Calu3 (cell line): ENCODE data around the gene FAM53C. TPM values are rescaled to one million over a fixed set of nuclear protein-coding genes. Genes with fewer than 3 reads are reported as not detected.
"Not testable (repeated sequence)": the region's sequence is repeated elsewhere in the genome, so short reads cannot be mapped to it uniquely, and the experiment has no call there.

Source experiments
- BruUV-seq: library from RNA; stranded (reverse); fragments of 400-500 nt; replicated peaks from 2 replicates; lab custom pipeline; 2021; lab: Mats Ljungman, UMichigan
- CTCF ChIA-PET: fragments of 300-600 bp; sonication (Branson Sonifier 250); formaldehyde crosslinking; loops from one replicate; lab custom pipeline; 2022; ENCODE audit warnings: antibody characterized with exemption; lab: Charles Lee
- DNase-seq: peaks from one replicate; pipeline ENCODE4 v3.0.0; 2022
- H3K27ac Mint-ChIP-seq: one replicate; pipeline ENCODE4 v1.8.0; 2022; ENCODE audit warnings: mixed read lengths; ENCODE audit not compliant: unreplicated experiment
- H3K27me3 Mint-ChIP-seq: one replicate; pipeline ENCODE4 v1.8.0; 2022; ENCODE audit warnings: mixed read lengths; ENCODE audit not compliant: unreplicated experiment
- H3K36me3 Mint-ChIP-seq: one replicate; pipeline ENCODE4 v1.8.0; 2022; ENCODE audit warnings: mild to moderate bottlenecking, moderate library complexity, mixed read lengths; ENCODE audit not compliant: insufficient read depth, unreplicated experiment
- H3K4me1 Mint-ChIP-seq: one replicate; pipeline ENCODE4 v1.8.0; 2022; ENCODE audit warnings: mild to moderate bottlenecking, low read depth, mixed read lengths; ENCODE audit not compliant: unreplicated experiment
- H3K4me3 Mint-ChIP-seq: one replicate; pipeline ENCODE4 v1.8.0; 2022; ENCODE audit warnings: mild to moderate bottlenecking, low read depth, moderate library complexity, mixed read lengths; ENCODE audit not compliant: unreplicated experiment
- H3K9me3 Mint-ChIP-seq: one replicate; pipeline ENCODE4 v1.8.0; 2022; ENCODE audit warnings: low read depth, mixed read lengths; ENCODE audit not compliant: unreplicated experiment
- intact Hi-C: fragments of 100-400 bp; cut with micrococcal nuclease; formaldehyde crosslinking; loops from one replicate; pipeline ENCODE4 v1.10.0; 2022; ENCODE audit not compliant: unreplicated experiment
- total RNA-seq: library from RNA; stranded (reverse); gene quantifications from 2 replicates; pipeline ENCODE4 v1.2.3, GENCODE V29; 2022
- TF ChIP-seq, protein P1 (sequence below): fragments of 200-600 bp; IDR thresholded peaks from one replicate; pipeline ENCODE4 v1.8.0; 2022; ENCODE audit warnings: antibody characterized with exemption; ENCODE audit not compliant: unreplicated experiment

FAM53C gene
- total RNA-seq, 1 experiment from 2014 or later: 36.1 TPM

DNA sequence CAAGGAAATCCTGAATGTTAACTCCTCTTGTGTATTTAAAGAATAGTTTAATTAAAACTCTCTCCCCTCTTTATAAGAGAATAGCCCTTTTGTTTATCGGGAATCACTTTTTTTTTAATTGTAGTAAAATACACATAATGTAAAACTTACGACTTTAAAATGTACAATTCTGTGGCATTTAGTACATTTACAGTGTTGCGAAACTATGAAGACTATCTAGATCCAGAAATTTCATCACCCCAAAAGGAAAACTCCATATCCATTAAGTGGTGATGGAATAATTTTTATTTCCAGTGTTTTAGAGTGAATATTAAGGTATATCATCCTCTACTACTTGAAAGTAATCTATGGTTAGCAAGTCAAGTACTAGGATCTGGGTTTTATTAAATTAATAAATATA lies 51.3 kb downstream of the FAM53C start:
- peaks cover 41% of the 10 kb centered on the region for H3K36me3 Mint-ChIP-seq
- intact Hi-C loops: no loop called here
- H3K27ac Mint-ChIP-seq: no peak overlapping the region
- BruUV-seq: no TSS peak
- H3K27me3 Mint-ChIP-seq: no peaks in the 10 kb centered on the region
- CTCF ChIA-PET: interaction anchor here (1.5 kb wide), 1 partner anchor 36 kb away, joined by 3 read pairs; the partner anchor contains the start of gene KDM3B
- DNase-seq: no peak
- H3K4me1 Mint-ChIP-seq: no peaks in the 10 kb centered on the region
- no peak overlapping the region for H3K4me3 Mint-ChIP-seq
- H3K9me3 Mint-ChIP-seq: no peaks in the 10 kb centered on the region
- TF ChIP-seq, protein P1, sequence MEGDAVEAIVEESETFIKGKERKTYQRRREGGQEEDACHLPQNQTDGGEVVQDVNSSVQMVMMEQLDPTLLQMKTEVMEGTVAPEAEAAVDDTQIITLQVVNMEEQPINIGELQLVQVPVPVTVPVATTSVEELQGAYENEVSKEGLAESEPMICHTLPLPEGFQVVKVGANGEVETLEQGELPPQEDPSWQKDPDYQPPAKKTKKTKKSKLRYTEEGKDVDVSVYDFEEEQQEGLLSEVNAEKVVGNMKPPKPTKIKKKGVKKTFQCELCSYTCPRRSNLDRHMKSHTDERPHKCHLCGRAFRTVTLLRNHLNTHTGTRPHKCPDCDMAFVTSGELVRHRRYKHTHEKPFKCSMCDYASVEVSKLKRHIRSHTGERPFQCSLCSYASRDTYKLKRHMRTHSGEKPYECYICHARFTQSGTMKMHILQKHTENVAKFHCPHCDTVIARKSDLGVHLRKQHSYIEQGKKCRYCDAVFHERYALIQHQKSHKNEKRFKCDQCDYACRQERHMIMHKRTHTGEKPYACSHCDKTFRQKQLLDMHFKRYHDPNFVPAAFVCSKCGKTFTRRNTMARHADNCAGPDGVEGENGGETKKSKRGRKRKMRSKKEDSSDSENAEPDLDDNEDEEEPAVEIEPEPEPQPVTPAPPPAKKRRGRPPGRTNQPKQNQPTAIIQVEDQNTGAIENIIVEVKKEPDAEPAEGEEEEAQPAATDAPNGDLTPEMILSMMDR: no peak

DNA sequence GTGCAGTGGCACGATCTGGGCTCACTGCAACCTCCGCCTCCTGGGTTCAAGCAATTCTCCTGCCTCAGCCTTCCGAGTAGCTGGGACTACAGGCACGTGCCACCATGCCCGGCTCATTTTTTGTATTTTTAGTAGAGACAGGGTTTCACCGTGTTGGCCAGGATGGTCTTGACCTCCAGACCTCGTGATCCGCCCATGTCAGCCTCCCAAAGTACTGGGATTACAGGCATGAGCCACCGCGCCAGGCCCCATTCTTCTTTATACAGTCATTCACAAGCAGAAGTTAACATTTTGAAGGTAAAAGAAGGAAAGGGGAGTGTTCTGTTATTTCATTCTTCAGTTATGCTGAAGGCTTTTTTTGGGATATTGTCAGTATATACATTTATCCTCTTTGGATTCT lies 51.8 kb downstream of the FAM53C start:
- H3K9me3 Mint-ChIP-seq, CTCF ChIA-PET, H3K27ac Mint-ChIP-seq, intact Hi-C loops, H3K4me1 Mint-ChIP-seq, DNase-seq, BruUV-seq, H3K27me3 Mint-ChIP-seq, H3K4me3 Mint-ChIP-seq: not testable (repeated sequence)
- H3K36me3 Mint-ChIP-seq: peaks cover 41% of the 10 kb centered on the region

DNA sequence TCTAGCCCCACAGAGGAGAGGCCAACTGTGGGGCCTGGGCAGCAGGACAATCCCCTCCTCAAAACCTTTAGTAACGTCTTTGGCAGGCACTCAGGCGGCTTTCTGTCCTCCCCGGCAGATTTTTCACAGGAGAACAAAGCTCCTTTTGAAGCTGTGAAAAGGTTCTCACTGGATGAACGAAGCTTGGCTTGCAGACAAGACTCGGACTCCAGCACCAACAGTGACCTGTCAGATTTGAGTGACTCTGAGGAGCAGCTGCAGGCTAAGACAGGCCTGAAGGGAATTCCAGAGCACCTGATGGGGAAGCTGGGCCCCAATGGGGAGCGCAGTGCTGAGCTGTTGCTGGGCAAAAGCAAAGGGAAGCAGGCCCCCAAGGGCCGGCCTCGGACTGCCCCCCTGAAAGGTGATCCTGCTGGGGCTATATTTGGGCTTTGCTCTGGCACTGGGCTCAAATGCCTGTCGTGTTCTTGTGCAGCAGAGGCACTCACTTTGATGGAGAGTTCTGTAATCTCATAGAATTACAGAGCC lies 53.9 kb downstream of the FAM53C start:
- Mint-ChIP-seq H3K27me3 (no peaks in the 10 kb centered on the region), H3K36me3 (peaks cover 31% of the 10 kb centered on the region), H3K9me3 (no peaks in the 10 kb centered on the region), H3K4me3 (no peak overlapping the region), H3K27ac (no peak overlapping the region), H3K4me1 (no peaks in the 10 kb centered on the region)
- TF ChIP-seq, protein P1: no peak
- no peak for DNase-seq
- intact Hi-C loops: no loop called here
- CTCF ChIA-PET: interaction anchor here (0.6 kb wide), 1 partner anchor 58 kb away, joined by 3 read pairs; no protein-coding TSS in a partner anchor
- BruUV-seq: no TSS peak

Other genes starting within 250 kb of the FAM53C start
- 3.9 and 4.0 TPM in 2 replicates for gene NME5, start 198.8 kb upstream of the FAM53C start, total RNA-seq
- gene BRD8, start 159.6 kb upstream of the FAM53C start, total RNA-seq: 120 and 124 TPM in 2 replicates
- 52.6 and 68.9 TPM in 2 replicates for gene KIF20A, start 159.2 kb upstream of the FAM53C start, total RNA-seq
- 45.8 and 46.9 TPM in 2 replicates for gene CDC23, start 124.9 kb upstream of the FAM53C start, total RNA-seq
- gene GFRA3, start 63.6 kb upstream of the FAM53C start, total RNA-seq: 0.54 and 0.83 TPM in 2 replicates
- gene CDC25C, start 6.5 kb upstream of the FAM53C start, total RNA-seq: 14.9 and 15.4 TPM in 2 replicates
- 73.5 and 75.1 TPM in 2 replicates for gene KDM3B, start 14.4 kb downstream of the FAM53C start, total RNA-seq
- gene REEP2, start 100.8 kb downstream of the FAM53C start, total RNA-seq: 2.5 and 2.7 TPM in 2 replicates
- 97.0 TPM in 2 replicates for gene EGR1, start 127.2 kb downstream of the FAM53C start, total RNA-seq
- 159 and 164 TPM in 2 replicates for gene ETF1, start 205.0 kb downstream of the FAM53C start, total RNA-seq
- gene HSPA9, start 237.1 kb downstream of the FAM53C start, total RNA-seq: 455 and 460 TPM in 2 replicates